ENCODE data around the gene PDCD10.

Gene PDCD10

GRCh38 chr3:167734498-167735232 is at the start of gene PDCD10:
Gene PDCD10 (minus strand): TSS chr3:167734892. CDS start chr3:167720157, 14,735 bp downstream.
- peak; percentile 100 for DNase-seq

- DNase-seq, result no peak
Observed at GRCh38 chr3:167783781-167784180, 49.1 kb upstream of the PDCD10 start.

GRCh38 chr3:167780214-167780883 is 45.7 kb upstream of the PDCD10 start:
- DNase-seq, result no peak

- no peak for DNase-seq
Observed at GRCh38 chr3:167777356-167777755, 42.7 kb upstream of the PDCD10 start.

DNA sequence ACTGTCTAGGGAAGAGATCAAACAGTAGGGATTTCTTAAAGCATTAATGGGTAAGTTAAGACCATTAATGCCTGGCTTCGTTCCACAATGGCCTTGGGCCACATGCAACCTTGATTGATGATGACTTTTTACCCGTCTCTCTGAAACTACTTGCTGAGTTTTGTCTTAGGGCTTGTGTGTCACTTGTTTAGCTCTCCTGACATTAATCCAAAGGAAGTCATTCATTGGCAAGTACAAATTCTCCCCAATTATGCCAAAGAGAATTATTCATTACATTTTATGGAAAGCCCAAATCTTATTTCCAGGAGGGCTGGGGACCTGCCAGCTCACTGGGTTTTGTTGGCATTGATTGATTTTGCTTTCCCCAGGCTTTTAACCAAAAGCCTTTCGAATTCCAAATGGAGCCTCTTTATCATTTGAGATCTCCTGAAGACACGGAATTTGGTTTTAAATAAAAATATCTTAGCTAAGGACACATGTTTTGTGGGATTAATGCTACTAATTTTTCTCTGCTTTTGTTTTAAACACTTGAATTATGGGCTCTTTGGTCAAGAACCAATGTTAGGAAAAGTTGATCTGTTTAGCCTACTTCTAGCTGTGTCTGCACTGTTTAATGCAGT is 41.5 kb upstream of the PDCD10 start:
- no peak for DNase-seq

DNA sequence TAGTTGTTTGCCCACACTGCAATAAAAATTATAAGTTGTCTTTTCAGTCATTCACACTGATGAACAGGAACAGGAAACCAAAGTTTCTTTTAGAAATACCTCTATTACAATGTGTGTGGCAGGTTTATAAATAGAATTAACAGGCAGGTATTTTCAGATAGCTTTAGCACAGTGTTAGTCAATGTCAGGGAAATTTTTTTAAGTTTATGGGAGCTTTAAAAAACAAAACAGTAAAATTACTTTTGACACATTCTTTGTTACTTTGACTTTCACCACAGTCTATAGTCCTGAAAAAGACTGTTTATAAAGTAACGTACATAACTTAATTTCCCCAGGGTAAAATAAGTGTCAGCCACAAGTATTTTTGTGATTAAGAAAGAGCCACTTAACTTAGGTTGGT is 38.9 kb upstream of the PDCD10 start:
- DNase-seq, result no peak

DNA sequence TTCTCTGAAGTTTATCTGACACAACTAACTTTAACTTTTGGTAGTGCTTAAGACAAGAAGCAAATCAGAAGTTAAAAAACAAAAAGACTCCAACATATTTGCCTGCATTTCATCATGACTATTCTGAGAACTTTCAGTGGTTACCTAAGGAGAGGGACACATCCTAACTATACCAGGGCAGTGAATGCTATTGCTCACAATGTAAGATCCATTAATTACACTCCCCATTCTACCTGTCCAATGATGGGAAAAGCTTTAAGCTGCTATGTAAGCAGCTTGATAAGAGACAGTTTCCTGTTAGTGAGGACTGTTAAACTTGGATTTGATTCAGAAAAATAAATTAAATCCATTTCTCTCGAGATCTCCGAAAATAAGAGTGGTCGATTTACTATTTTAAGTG is 38.3 kb upstream of the PDCD10 start:
- DNase-seq, result no peak

- DNase-seq, result peak; percentile 23
Observed at GRCh38 chr3:167762296-167762695, 27.6 kb upstream of the PDCD10 start.

GRCh38 chr3:167761302-167761701 is 26.6 kb upstream of the PDCD10 start:
- DNase-seq, result no peak

DNA sequence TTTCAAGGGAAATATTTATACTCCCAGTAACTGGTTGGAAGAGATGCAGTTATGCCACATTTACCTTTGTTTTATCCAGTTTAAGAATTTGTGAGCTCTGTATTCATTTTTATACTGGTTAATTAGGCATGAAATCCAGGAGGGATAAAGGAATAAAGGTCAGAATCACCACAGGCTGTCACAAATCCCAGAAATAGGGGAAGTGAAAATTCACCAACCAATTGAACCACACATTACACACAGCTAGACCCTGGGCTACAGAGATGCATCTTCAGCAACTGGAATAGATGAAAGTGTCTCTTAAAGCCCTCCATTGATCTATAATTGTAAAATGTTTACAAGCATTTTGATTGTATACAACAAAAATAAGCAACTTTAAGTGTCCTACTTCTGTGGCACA is 19.4 kb upstream of the PDCD10 start:
- DNase-seq, result peak; percentile 17

GRCh38 chr3:167750272-167750971 is 15.7 kb upstream of the PDCD10 start:
- DNase-seq, result peak; percentile 44

- DNase-seq, result no peak
Observed at GRCh38 chr3:167749728-167750127, 15.0 kb upstream of the PDCD10 start.

- DNase-seq, result no peak
Observed at GRCh38 chr3:167749209-167749608, 14.5 kb upstream of the PDCD10 start.

- no peak for DNase-seq
Observed at GRCh38 chr3:167743799-167744198, 9.1 kb upstream of the PDCD10 start.

DNA sequence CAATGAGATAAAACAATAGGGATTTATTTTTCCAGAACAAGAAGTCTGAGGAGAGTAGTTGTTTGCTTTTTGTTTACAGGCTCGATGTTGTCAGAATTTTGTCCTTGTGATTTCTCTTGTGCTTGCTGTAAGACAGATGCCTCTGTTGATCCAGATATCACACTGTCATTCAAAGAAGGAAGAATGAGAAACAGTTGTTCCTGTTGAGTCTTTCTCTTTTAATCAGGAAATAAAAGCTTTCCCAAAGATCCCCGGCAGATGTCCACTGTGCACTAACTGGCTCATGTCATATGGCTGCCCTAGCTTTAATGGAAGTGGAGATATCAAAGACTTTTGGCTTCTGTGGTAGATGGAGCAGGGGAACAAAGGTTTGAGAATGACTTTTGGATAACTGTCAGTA is 7.6 kb upstream of the PDCD10 start:
- DNase-seq, result no peak

DNA sequence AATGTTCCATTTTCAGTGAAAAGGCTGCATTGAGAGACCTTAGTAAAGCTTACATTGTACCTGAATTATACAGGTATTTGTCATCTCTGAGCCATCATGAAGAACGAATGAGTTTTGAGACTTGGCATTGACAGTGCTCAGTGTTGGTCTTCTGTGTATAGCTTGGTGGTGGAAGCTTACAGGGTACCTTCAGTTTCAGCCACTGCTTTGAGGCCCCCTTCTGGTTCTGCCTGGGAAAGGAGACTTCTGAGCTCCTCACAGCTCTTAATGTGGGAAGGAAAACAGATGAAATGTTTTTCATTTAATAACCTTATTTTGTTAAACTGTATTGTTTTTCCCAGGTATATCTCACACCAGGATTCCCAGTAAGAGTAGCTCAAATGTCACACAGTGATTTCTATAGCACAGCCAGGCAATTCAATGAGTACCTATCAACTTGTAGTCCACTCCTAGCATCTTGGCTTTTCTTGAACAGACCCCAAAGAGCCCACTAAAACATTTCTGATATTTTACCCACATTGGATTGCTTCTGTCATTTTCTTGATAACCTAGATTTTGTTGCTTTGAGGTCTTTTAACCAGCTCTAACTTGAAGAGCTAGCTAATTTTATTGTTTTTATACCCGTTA is 6.4 kb upstream of the PDCD10 start:
- peak; percentile 39 for DNase-seq

- DNase-seq, result no peak
Observed at GRCh38 chr3:167739190-167739810, 4.6 kb upstream of the PDCD10 start.

- DNase-seq, result no peak
Observed at GRCh38 chr3:167738037-167738436, 3.3 kb upstream of the PDCD10 start.

DNA sequence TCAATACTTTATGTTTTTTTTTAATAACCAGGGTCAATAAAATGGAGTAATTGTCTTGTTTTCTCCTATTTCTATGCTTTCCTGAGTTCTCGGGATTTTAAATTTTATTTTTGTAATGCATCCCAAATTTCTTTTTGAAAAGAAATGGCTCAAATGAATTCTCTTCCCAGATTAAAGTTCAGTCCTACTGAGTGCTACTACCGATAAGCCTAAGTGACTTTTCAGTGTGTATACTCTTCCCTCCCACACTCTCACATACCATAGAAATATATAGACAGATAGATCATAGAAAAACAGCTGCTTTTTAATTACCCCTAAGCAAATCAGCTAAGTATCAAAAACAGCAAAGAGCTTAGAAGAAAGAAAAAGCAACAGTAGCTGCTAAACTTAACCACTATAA is 2.3 kb upstream of the PDCD10 start:
- DNase-seq, result no peak

GRCh38 chr3:167736264-167736787 is 1.6 kb upstream of the PDCD10 start:
- no peak for DNase-seq

- DNase-seq, result peak; percentile 98
Observed at GRCh38 chr3:167735233-167736138, 794 bp upstream of the PDCD10 start, which contains the start of gene SERPINI1. Gene SERPINI1 (plus strand): TSS chr3:167735721. CDS start chr3:167789129, 53,408 bp downstream.

All from RPMI8226 (cell line).